Fibroblast of lung (primary cell): Measurements from ENCODE around the gene C1orf167.

Source experiments
- CTCF ChIP-seq, 2 donors: IDR thresholded peaks in 1 of 2; conservative IDR thresholded peaks in 1 of 2; 1 replicate in 1 of 2; 2 replicates in 1 of 2; pipeline ENCODE4 v1.5.1; 2011 to 2012; ENCODE audit warnings: low read length in 2 of 2, control low read depth in 1 of 2, inconsistent platforms in 1 of 2, low read depth in 1 of 2, mild to moderate bottlenecking in 1 of 2
- EZH2 ChIP-seq: IDR thresholded peaks from 2 replicates; pipeline ENCODE4 v1.5.1; 2012; ENCODE audit warnings: low read length, control low read depth, mild to moderate bottlenecking; ENCODE audit errors: missing control alignments

- TF ChIP-seq CTCF (conservative IDR thresholded peaks at IDR 0.05 in 1 of 2, IDR thresholded peaks at IDR 0.05 in 1 of 2; ENCODE audit: low read depth in 1 of 2, low read length in 2 of 2), result no peak
- no peak for TF ChIP-seq EZH2
These were observed 7.3 kb downstream of the C1orf167 start for GRCh38 chr1:11769274-11769673.
